Ectodermal cell (in vitro differentiated cells): ENCODE measurements around the gene SORBS2.
A peak's percentile ranks its signal among the peaks of the same experiment; 100 is the strongest.

Experiments
- H3K27ac ChIP-seq: 2 replicates; pipeline ENCODE4 v1.7.0; 2013; ENCODE audit warnings: mild to moderate bottlenecking, low read depth, low read length; ENCODE audit not compliant: insufficient read depth, poor library complexity, severe bottlenecking
- H3K27me3 ChIP-seq: 2 replicates; pipeline ENCODE4 v1.7.0; 2013; ENCODE audit warnings: mild to moderate bottlenecking, low read length; ENCODE audit not compliant: insufficient read depth, control insufficient read depth, poor library complexity, severe bottlenecking
- H3K36me3 ChIP-seq: one replicate; pipeline ENCODE4 v1.7.0; 2013; ENCODE audit warnings: low read length; ENCODE audit not compliant: control insufficient read depth, insufficient read depth
- H3K4me1 ChIP-seq: one replicate; pipeline ENCODE4 v1.7.0; 2013; ENCODE audit warnings: low read length; ENCODE audit not compliant: control insufficient read depth, insufficient read depth
- H3K4me3 ChIP-seq: 2 replicates; pipeline ENCODE4 v1.7.0; 2013; ENCODE audit warnings: low read depth, low read length, control low read depth; ENCODE audit not compliant: insufficient read depth
- H3K9me3 ChIP-seq: 2 replicates; pipeline ENCODE4 v1.7.0; 2013; ENCODE audit warnings: mild to moderate bottlenecking, low read length, moderate library complexity; ENCODE audit not compliant: control insufficient read depth
- WGBS, 2 experiments: methylation state at CpG; one replicate each; pipeline ENCODE4 v1.1.7; 2013; ENCODE audit warnings: missing lambda C conversion rate in 2 of 2; 5-methylcytosine and 5-hydroxymethylcytosine counted together

The SORBS2 gene

DNA sequence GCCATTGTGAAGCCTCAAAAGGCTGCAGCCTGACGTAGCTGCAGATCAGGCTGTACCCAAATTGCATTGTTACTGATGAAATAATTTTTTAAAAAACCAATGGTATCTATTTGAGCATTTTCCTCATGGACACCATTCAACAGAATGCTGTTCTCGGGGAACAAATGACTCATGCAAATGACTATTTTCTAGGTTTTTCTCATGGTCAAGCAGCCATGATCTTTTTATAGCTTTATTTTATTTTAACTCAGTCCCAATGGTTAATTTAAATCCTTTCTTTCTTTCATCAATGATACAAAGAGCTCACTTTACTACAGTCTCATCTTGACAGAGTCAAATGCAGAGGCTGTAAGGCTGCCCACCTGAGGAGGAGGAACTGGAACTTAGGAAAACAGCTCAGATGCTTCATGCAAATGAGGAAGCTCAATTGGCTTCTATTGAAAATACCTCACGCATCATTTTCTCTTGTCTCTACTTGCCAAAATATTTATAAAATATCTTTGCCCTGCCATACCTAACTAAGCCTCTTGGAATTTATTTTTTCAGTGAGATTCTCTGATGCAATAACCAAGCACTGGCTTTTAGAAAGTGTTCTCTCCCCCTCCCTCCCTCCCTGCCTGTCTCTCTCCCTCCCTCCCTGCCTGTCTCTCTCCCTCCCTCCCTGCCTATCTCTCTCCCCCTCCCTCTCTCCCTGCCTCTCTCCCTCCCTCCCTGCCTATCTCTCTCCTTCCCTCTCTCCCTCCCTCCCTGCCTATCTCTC is 81.0 kb downstream of the SORBS2 start:
- Histone ChIP-seq H3K27me3 (no peaks in the 10 kb centered on the region), H3K36me3 (no peaks in the 10 kb centered on the region), H3K4me3 (no peak overlapping the region), H3K4me1 (peaks cover 7% of the 10 kb centered on the region), H3K9me3 (no peaks in the 10 kb centered on the region), H3K27ac (peak overlapping the region; percentile 42)
- WGBS, 2 experiments, result 91 to 97% methylated on average over 3 of the region's 3 CpGs

DNA sequence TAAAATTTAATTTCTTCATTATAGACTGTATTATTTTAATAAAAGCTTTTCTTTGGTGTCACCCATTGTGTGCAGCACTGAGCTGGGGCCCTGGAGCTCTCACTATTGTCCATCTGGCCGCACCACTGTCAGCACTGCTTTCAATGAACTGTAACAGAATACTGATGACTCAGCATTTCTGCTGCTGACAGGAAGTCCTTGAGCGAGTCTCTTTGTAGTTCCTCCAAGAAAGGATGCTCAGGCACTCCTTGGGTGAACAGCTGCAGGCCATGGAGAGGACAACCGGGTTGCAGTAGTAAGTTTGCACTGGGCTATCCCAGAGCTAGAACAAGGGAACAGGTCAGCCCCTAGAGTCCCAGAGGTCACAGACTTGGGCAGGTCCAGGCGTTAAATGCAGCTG is 81.6 kb downstream of the SORBS2 start:
- Histone ChIP-seq H3K27ac (peak overlapping the region; percentile 42), H3K9me3 (no peaks in the 10 kb centered on the region), H3K4me3 (no peak overlapping the region), H3K27me3 (no peaks in the 10 kb centered on the region), H3K36me3 (no peaks in the 10 kb centered on the region), H3K4me1 (peaks cover 7% of the 10 kb centered on the region)
- 65 to 74% methylated on average over 4 of the region's 4 CpGs for WGBS, 2 experiments

DNA sequence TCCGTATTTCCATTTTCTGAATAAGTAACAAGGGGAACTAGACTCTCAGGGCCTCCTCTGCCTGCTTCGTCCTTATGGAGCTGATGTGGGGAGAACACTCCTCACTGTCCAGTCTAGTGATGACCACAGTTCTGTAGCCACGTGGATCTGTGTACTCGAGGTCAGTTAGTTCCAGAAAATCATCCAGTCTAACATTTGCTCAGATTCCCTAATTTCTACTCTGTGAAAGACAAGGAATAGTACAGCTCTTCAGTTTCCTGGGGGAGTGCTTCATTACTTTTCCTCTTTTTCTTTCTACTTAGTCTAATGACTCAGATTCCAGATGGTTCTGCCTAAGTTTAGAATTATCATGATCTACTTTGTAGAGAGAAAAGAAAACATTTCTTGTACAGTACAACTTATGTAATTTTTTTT is 82.6 kb downstream of the SORBS2 start:
- Histone ChIP-seq H3K36me3 (no peaks in the 10 kb centered on the region), H3K27me3 (no peaks in the 10 kb centered on the region), H3K27ac (no peak overlapping the region), H3K9me3 (no peaks in the 10 kb centered on the region), H3K4me3 (no peak overlapping the region), H3K4me1 (peaks cover 9% of the 10 kb centered on the region)
- 93 to 95% methylated on average over 4 of the region's 4 CpGs for WGBS, 2 experiments

DNA sequence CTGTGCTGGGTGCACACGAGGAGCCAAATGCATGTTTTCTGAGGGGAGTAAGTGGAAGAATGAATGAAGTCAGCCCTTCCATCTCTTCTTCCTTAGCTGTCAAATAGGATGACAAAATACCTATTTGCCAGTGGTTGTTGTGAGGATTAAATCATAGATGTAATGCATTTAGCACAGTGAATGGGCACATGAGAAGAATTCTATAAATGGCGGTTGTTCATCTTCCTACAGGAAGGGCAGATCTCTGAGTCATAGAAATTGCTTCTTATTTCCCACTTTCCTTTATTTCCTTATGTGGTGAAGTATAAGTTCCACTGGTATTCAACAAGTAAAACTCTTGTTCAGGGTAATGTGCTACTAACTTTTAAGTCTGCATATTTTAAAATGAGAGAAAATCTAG is 83.1 kb downstream of the SORBS2 start:
- Histone ChIP-seq H3K36me3 (no peaks in the 10 kb centered on the region), H3K4me3 (no peak overlapping the region), H3K9me3 (no peaks in the 10 kb centered on the region), H3K4me1 (peaks cover 13% of the 10 kb centered on the region), H3K27ac (no peak overlapping the region), H3K27me3 (no peaks in the 10 kb centered on the region)
- WGBS, 2 experiments, result 87 to 96% methylated on average over 2 of the region's 2 CpGs

DNA sequence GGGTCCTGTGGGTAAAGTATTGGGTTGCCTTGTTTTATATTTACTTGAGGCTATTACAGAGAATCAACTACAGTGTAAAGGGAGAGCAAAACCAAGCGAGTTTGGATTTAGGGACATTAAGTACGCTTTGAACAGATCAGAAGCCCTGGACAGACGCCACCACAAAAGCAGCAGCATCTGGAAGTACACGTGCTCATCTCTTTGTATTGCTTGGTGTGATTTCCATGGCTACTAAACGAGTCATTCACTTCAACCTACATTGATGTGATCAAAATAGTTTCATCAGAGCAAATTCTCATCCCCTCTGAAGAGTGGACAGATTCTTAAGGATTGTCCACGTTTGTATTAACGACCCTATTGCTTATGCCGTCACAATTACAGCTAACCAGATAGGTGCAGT is 85.1 kb downstream of the SORBS2 start:
- Histone ChIP-seq H3K4me3 (no peak overlapping the region), H3K27me3 (no peaks in the 10 kb centered on the region), H3K4me1 (peaks cover 13% of the 10 kb centered on the region), H3K9me3 (no peaks in the 10 kb centered on the region), H3K36me3 (no peaks in the 10 kb centered on the region), H3K27ac (no peak overlapping the region)
- 90 to 91% methylated on average over 8 of the region's 8 CpGs for WGBS, 2 experiments

DNA sequence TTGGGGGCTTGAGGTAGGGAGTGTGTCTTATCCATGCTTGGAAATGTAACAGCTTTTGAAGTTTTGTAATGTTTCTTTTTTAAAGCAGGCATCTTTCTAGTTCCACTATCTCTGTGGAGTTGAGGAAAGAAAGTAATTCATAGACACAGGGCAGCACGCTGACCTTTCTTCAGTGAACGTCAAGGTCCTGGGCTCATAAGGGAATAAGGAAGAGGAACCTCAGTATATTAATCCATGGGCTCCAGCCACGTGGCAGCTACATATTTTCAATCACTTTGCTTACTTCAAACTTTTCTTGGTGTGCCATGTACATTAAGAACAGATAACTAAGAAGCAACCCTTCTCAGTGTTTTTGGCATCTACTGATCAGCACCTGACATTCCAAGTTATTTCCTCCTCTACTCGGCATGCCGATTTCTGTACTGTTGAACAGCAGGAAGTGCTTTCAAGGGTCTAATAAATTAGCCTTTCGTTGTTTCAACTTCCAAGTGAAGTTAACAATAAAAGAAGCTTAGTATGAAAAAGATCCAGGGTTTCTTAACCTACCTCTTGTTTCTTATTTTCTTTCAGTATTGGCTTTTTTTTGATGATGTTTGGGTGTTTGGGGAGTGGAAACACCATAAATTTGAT is 88.2 kb downstream of the SORBS2 start:
- Histone ChIP-seq H3K36me3 (no peaks in the 10 kb centered on the region), H3K4me1 (peaks cover 6% of the 10 kb centered on the region), H3K27me3 (no peaks in the 10 kb centered on the region), H3K27ac (no peak overlapping the region), H3K4me3 (no peak overlapping the region), H3K9me3 (no peaks in the 10 kb centered on the region)
- WGBS, 2 experiments, result 92 to 95% methylated on average over 6 of the region's 6 CpGs

DNA sequence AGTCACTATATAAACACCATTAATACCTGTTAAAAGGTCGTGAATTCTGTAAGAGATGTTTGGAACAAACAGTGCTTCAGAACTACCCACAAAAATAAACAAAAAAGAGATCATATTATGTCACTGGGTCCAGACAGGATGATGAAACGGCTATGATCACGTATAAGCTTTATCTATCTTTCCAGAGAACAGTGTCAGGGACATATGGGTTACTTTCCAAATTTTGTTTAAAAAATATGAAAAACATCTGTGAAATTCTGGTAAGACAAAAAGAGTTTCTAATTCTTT is 90.0 kb downstream of the SORBS2 start:
- 90 to 94% methylated on average over 2 to 3 of the region's 3 CpGs for WGBS, 2 experiments
- Histone ChIP-seq H3K4me1 (peaks cover 6% of the 10 kb centered on the region), H3K27ac (no peak overlapping the region), H3K9me3 (no peaks in the 10 kb centered on the region), H3K27me3 (no peaks in the 10 kb centered on the region), H3K4me3 (no peak overlapping the region), H3K36me3 (no peaks in the 10 kb centered on the region)

DNA sequence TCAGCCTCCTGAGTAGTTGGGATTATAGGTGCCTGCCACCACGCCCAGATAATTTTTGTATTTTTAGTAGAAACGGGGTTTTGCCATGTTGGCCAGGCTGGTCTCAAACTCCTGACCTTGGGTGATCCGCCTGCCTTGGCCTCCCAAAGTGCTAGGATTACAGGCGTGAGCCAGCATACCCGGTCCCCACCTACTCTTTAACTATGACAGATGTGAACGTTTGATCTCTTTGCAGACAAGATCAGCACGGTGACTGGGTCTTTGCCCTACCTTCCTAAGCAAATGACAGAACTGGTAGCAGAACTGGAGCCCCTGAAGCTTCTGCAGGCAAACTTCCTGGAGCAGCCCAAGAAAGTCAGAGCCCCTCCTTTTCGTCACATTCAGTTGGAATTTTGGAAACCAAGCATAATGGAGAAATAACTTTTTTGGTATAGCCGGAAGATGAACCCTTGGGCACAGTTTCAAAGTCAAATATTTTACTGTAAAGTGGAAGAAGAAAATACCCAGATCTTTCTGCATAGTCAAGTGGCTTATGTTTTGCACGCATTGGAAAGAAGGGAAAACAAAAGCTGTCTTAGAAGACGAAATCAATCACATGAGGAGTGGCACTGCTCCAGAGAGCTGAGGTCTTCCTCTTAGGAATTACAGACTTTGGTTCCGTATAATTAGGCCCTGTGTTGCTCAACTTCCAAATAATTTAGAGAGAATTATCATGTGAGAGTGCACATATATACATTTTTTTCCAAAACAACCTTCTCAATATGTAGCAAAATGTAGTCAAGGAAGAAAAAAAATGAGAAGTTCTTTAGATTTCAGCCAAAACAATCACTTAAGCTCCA is 90.6 kb downstream of the SORBS2 start:
- Histone ChIP-seq H3K9me3 (no peaks in the 10 kb centered on the region), H3K4me1 (peaks cover 6% of the 10 kb centered on the region), H3K27ac (no peak overlapping the region), H3K27me3 (no peaks in the 10 kb centered on the region), H3K36me3 (no peaks in the 10 kb centered on the region), H3K4me3 (no peak overlapping the region)
- 82 to 83% methylated on average over 12 of the region's 12 CpGs for WGBS, 2 experiments

DNA sequence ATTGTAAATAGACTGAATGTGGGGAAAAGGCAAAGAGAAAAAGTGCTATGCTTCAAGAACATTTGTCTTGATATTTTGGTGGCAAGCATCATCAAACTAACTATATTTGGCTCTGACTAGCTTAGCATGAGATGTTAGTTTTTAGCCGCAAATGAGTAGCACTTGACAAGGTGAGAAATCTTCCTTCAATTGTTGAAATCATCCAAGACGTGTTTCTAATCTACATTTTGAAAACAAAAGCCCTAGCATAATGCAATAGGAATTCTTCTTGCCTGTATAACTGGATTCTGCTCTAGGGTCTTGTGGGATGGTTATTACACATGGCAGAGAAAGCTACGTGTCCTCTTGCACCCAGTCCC is 92.5 kb downstream of the SORBS2 start:
- H3K27me3 ChIP-seq, result no peaks in the 10 kb centered on the region
- H3K4me1 ChIP-seq, result peaks cover 5% of the 10 kb centered on the region
- WGBS, 2 experiments, result 87 to 91% methylated on average over 3 of the region's 3 CpGs
- no peaks in the 10 kb centered on the region for H3K9me3 ChIP-seq
- no peak overlapping the region for H3K4me3 ChIP-seq
- H3K36me3 ChIP-seq, result no peaks in the 10 kb centered on the region
- no peak overlapping the region for H3K27ac ChIP-seq
